GM13977 (cell line): Measurements from ENCODE around the gene PACSIN2.
A peak's percentile ranks its signal among the peaks of the same experiment; 100 is the strongest.
"Not testable (repeated sequence)": the region's sequence is repeated elsewhere in the genome, so short reads cannot be mapped to it uniquely, and the experiment has no call there.

Experiments used
- DNase-seq: peaks from one replicate; pipeline ENCODE4 v3.0.0; 2012; ENCODE audit warnings: low spot score
- CTCF ChIP-seq: IDR thresholded peaks from 2 replicates; pipeline ENCODE4 v1.5.1; 2012; ENCODE audit warnings: mild to moderate bottlenecking, control low read depth; ENCODE audit not compliant: insufficient read depth; ENCODE audit errors: extremely low read depth, missing control alignments
- in situ Hi-C: fragments of 300-500 bp; cut with MboI; formaldehyde crosslinking; loops from one replicate; pipeline ENCODE4 v1.12.0; 2022; ENCODE audit warnings: low sequenced_read_pairs, low pct_unique_long_range_greater_than_20kb, mixed read lengths, inconsistent platforms; ENCODE audit not compliant: unreplicated experiment

PACSIN2 gene

GRCh38 chr22:42976217-42976933 lies 38.6 kb downstream of the PACSIN2 start:
- DNase-seq: no peak
- in situ Hi-C loops: no loop called here
- TF ChIP-seq CTCF: no peak

- TF ChIP-seq CTCF: no peak
These were observed 40.7 kb downstream of the PACSIN2 start for GRCh38 chr22:42974223-42974622.

GRCh38 chr22:42973536-42973881 lies 41.4 kb downstream of the PACSIN2 start:
- no peak for TF ChIP-seq CTCF
- DNase-seq: no peak
- in situ Hi-C loops: no loop called here

More at GRCh38 chr22:42974223-42974622, 40.7 kb downstream of the PACSIN2 start:
- in situ Hi-C loops: no loop called here
- DNase-seq: no peak

GRCh38 chr22:42972649-42973535 lies 42.1 kb downstream of the PACSIN2 start:
- in situ Hi-C loops: no loop called here

GRCh38 chr22:42971473-42971860 lies 43.5 kb downstream of the PACSIN2 start:
- DNase-seq, in situ Hi-C loops: not testable (repeated sequence)

More at GRCh38 chr22:42972649-42973535, 42.1 kb downstream of the PACSIN2 start:
- TF ChIP-seq CTCF: no peak
- no peak for DNase-seq

GRCh38 chr22:42970029-42970428 lies 44.9 kb downstream of the PACSIN2 start:
- no peak for TF ChIP-seq CTCF
- in situ Hi-C loops: no loop called here
- peak; percentile 57 for DNase-seq

- in situ Hi-C loops: no loop called here
- no peak for DNase-seq
- TF ChIP-seq CTCF: no peak
These were observed 45.5 kb downstream of the PACSIN2 start for GRCh38 chr22:42969348-42969975.
